Neural progenitor cell (in vitro differentiated cells): ENCODE data around the gene ZMYM4.

Source experiments
- EZH2 ChIP-seq: fragments of 200-600 bp; sonication (generic); IDR thresholded peaks from 2 replicates; pipeline ENCODE4 v1.6.1; 2017; ENCODE audit warnings: antibody characterized with exemption, mild to moderate bottlenecking, moderate library complexity
- EZH2phosphoT487 ChIP-seq: fragments of 200-600 bp; sonication (generic); IDR thresholded peaks from 2 replicates; pipeline ENCODE4 v1.6.1; 2017; ENCODE audit warnings: antibody characterized with exemption
- TF ChIP-seq, protein P1 (sequence below): fragments of 200-600 bp; sonication (generic); IDR thresholded peaks from 2 replicates; pipeline ENCODE4 v1.5.1; 2017; ENCODE audit warnings: antibody characterized with exemption, mild to moderate bottlenecking

GRCh38 chr1:35334485-35334884 is 66.0 kb downstream of the ZMYM4 start:
- TF ChIP-seq, protein P1, sequence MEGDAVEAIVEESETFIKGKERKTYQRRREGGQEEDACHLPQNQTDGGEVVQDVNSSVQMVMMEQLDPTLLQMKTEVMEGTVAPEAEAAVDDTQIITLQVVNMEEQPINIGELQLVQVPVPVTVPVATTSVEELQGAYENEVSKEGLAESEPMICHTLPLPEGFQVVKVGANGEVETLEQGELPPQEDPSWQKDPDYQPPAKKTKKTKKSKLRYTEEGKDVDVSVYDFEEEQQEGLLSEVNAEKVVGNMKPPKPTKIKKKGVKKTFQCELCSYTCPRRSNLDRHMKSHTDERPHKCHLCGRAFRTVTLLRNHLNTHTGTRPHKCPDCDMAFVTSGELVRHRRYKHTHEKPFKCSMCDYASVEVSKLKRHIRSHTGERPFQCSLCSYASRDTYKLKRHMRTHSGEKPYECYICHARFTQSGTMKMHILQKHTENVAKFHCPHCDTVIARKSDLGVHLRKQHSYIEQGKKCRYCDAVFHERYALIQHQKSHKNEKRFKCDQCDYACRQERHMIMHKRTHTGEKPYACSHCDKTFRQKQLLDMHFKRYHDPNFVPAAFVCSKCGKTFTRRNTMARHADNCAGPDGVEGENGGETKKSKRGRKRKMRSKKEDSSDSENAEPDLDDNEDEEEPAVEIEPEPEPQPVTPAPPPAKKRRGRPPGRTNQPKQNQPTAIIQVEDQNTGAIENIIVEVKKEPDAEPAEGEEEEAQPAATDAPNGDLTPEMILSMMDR, result no peak
- TF ChIP-seq EZH2phosphoT487 (no peak), EZH2 (no peak)
